Endometrium (tissue), 2 donors: Measurements from ENCODE around the gene TTLL5.
"Not testable (repeated sequence)": the region's sequence is repeated elsewhere in the genome, so short reads cannot be mapped to it uniquely, and the experiment has no call there.

ENCODE experiments used
- FAIRE-seq: peaks from 2 replicates; lab custom pipeline; 2012; peaks lifted over from hg19 to GRCh38; lab: Jason Lieb, UNC
- donor health status: control.
- donor health status: control.

TTLL5 gene

GRCh38 chr14:75917322-75917945 lies 256.4 kb downstream of the TTLL5 start:
- FAIRE-seq: no peak

DNA sequence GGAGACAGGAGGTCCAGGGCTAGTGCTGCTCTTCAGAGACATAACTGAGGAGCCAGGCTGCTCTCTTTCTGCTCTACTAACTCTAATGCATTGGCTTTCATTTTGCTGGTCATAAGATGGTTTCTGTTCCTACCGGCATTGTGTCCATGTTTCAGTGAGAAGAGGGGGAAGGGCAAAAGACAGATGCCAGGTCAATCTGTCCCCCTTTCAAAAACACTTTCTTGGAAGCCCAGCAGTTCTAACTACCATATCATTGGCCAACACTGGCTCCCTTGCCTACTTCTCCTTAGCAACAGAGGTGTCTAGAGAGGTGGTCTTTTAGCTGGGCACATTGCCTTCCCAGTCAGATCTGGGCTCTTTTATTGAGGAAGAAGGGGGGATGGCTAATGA lies 256.9 kb downstream of the TTLL5 start:
- no peak for FAIRE-seq

GRCh38 chr14:75920421-75920820 lies 259.4 kb downstream of the TTLL5 start:
- FAIRE-seq: not testable (repeated sequence)

DNA sequence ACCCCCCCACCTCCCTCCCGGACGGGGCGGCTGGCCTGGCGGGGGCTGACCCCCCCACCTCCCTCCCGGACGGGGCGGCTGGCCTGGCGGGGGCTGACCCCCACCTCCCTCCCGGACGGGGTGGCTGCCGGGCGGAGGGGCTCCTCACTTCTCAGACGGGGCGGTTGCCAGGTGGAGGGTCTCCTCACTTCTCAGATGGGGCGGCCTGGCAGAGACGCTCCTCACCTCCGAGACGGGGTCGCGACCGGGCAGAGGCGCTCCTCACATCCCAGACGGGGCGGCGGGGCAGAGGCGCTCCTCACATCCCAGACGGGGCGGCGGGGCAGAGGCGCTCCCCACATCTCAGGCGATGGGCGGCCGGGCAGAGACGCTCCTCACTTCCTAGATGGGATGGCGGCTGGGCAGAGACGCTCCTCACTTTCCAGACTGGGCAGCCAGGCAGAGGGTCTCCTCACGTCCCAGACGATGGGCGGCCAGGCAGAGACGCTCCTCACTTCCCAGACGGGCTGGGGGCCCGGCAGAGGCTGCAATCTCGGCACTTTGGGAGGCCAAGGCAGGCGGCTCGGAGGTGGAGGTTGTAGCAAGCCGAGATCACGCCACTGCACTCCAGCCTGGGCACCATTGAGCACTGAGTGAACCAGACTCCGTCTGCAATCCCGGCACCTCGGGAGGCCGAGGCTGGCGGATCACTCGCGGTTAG lies 264.2 kb downstream of the TTLL5 start:
- not testable (repeated sequence) for FAIRE-seq

GRCh38 chr14:75926431-75927115 lies 265.5 kb downstream of the TTLL5 start:
- FAIRE-seq: no peak

DNA sequence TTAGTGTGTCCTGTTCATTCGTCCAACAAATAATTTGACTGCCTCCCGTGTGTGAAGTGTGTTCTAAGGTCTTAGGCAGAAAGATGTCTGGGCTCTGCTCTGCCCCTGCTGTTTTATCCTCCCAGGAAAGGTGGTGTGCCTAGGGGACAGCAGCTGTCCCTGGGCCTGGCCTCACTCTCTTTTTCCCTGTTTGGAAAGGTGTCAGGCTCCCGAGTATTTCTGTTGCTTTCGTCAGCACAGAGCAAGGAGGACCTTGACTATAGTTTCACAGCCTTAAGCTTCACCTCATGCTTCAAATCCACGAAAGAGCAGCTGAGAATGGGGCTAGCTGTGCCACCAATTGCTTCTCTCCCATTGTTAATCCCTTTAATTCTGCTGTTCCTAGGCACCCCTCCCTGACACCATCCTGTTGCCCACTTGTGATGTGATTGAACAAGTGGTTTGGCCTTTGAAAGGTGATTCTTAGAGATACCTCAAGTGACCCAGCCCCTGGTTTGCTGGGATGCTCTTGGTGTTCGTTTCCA lies 266.6 kb downstream of the TTLL5 start:
- no peak for FAIRE-seq

DNA sequence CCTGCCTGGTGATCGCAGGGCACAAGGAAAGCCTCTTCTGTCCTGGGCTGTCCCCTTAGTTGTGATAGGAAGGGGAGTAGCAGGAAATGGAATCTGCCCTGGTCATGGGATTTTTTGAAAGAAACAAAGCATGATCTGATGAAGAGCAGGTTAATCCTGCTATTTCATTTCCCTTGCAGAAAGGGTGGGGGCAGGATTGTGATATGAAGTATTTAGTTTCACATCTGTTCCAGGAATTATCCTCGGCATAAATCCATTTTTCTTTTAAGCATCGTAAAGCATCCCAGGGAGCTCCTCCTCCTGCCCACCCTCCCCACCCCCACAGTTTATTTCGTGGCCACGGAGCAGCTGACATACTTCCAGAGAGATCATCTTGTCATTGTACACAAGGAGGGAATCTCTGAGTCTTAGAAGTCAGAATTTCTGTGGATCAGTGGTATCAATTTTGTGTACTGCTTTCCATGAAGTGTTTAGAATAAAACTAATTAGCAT lies 267.7 kb downstream of the TTLL5 start:
- no peak for FAIRE-seq

- FAIRE-seq: no peak
These were observed 272.8 kb downstream of the TTLL5 start for GRCh38 chr14:75933712-75934296.

DNA sequence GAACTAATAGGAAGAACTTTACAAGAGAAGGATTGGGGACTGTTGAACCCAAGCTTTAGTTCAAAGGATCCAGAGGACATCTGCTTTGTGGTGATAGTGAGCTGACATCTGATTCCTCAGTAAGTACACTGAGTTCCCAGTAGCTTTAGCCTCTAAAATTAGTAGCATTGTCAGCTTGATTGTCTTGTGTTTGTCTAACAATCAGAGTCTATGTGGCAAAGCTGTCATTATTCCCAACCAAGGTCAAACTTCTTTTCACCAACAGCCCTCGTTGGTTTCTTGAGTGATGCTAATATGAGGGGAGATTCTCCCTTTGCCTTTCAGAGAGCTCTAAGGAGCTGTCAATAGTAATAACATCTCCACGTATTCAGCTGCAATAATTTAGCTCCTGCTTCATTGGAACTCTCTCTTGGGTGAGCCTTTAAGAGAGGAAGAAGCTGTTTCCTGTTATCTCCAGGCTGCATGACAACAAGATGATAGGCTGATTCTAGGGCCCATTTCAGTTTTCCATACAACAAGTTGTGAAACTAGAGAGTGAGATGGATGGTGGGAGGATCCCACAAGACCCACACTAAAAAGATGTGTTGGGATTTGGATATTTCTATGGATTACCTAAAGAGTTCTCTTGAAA lies 274.1 kb downstream of the TTLL5 start:
- FAIRE-seq: no peak

DNA sequence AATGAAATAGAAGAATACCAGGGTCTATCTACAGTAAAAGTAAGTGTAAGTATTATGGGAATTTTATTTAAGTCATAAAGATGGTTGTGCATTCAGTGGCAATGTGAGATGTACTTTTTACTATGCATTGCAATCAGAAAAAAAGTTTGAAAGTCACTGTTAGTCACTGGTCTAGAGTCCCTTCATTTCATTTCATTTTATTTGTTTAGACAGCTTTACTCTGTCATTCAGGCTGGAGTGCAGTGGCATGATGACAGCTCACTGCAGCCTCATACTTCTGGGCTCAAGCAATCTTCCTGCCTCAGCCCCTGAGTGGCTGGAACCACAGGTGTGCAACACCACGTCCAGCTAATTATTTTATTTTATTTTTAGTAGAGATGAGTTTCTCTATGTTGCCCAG lies 278.2 kb downstream of the TTLL5 start:
- no peak for FAIRE-seq

DNA sequence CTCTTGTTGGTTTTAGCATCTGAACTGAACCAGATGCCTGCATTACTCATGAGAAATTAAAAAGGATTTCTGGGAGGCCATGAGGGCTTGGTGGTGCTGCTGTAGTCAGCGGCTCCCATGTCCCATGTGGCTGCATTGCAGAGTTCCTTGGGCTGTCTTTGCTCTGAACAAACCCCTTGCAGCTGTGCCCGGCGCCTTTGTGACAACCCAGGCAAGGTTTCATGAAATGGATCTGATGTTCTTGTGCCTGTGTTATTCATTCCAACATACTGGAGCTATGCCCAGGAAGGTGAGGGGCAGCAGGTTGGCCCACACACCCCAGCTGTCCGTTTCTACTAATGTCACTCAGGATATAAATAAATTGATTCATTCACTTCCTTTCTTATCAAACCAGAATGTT lies 280.0 kb downstream of the TTLL5 start:
- no peak for FAIRE-seq

- FAIRE-seq: no peak
These were observed 283.7 kb downstream of the TTLL5 start for GRCh38 chr14:75944607-75945241.

DNA sequence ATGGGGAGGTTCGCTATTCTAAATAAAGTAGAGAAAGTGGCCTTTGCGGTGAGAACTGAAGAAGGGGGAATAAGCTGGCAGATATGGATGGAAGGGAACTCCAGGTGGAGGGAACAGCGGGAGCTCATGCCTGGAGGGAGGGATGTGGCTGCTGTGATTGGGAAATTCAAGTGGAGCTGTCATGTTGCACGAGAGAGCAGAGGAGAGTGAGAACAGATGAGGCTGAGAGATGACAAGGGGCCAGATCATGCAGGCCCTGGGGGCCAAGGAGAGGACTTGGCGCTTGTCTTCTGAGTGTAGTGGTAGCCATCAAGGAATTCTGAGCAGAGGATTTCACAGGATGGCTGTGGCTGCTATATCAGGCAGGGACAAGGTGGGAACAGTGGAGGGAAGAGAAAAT lies 285.7 kb downstream of the TTLL5 start:
- FAIRE-seq: no peak

DNA sequence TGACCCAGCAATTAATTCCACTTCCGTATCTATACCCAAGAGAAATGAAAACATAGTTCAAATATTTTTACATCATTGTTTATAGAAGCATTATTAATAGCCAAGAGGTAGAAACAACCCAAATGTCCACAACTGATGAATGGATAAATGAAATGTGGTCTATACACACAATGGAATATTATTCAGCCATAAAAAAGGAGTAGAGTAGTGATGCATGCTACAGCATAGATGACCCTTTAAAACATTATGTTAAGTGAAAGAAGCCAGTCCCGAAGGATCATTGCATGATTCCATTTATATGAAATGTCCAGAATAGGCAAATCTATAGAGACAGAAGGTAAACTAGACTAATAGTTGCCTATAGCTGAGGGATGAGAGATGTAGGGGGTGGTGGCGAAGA lies 291.4 kb downstream of the TTLL5 start:
- no peak for FAIRE-seq

- FAIRE-seq: no peak
These were observed 298.0 kb downstream of the TTLL5 start for GRCh38 chr14:75959031-75959430.

- no peak for FAIRE-seq
These were observed 299.2 kb downstream of the TTLL5 start for GRCh38 chr14:75960231-75960630.

- FAIRE-seq: no peak
These were observed 300.6 kb downstream of the TTLL5 start for GRCh38 chr14:75961662-75962061.

DNA sequence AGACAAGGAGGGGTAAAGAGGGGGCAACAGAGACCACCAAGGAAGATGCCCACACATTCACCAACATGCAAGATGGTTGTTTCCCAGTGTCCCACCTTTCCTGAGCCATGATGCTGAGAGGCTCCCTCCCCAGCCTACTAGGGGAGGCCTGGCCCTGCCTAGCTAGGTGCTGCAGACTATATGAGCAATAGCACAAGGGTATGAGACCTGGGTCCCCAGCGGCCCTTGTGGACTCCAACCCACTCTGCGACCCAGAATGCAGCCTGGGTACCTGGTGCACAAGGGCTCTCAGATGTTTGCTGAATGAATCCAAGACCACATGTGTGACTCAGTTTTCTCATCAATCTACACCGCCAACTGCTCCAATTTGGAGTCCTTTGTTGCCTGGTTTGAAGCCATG lies 306.8 kb downstream of the TTLL5 start:
- FAIRE-seq: no peak

GRCh38 chr14:75968456-75968855 lies 307.4 kb downstream of the TTLL5 start:
- no peak for FAIRE-seq

DNA sequence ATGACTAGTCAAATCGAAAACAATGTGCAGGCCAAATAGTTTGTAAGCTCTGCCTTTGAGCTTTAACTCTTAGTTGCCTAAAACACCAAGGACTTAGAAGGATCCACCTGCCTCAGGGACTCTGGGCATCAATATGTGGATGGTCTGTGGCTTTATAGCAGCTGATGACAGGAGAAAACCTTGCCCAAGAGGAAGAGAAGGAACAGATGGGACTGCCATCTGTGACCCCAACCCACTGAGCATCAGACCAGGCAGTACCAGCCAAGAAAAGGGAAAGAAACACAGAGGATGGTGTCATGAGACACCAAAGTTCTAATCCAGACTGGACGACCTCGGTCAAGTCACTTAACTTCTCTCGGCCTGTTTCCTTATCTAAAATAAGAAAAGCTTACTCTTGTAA lies 308.1 kb downstream of the TTLL5 start:
- FAIRE-seq: no peak

- no peak for FAIRE-seq
These were observed 308.8 kb downstream of the TTLL5 start for GRCh38 chr14:75969891-75970290.

DNA sequence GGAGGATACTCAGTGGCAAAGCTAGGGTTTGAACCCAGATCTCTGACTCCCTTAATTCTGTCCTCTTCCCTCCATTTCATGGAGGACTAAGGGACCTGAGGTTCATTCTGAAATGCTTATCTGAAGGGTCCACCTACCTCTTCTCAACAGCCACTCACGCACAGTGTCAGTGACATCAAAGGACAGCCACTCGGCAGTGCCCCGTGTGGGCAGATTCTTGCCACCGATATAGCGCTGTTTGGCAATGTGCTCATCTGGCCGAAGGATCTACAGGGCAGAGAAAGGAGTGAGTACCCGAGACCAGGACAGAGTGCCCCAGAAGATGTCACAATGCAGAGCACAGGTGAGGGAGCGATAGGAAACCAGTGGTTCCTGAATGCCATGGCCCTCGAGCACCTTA lies 309.9 kb downstream of the TTLL5 start:
- FAIRE-seq: no peak
